ENCODE results near the gene TAL2. TPM values are rescaled to one million over a fixed set of nuclear protein-coding genes. Genes with fewer than 3 reads are reported as not detected.

TAL2 gene
- total and polyA plus RNA-seq, 3 donors from 2014 or later: 0.78 TPM; not detected in 2

GRCh38 chr9:105670775-105671174 is 8.5 kb downstream of the TAL2 start:
- Histone ChIP-seq H3K27me3 (no peaks in the 10 kb centered on the region), H3K4me1 (no peaks in the 10 kb centered on the region), H3K36me3 (ENCODE audit: low read depth, missing control alignments) (no peaks in the 10 kb centered on the region), H3K9me3 (no peaks in the 10 kb centered on the region), H3K27ac (no peak overlapping the region), H3K4me3 (no peak overlapping the region)
- 82 to 84% methylated on average over 3 of the region's 3 CpGs for WGBS, 2 donors
- TF ChIP-seq CTCF (IDR thresholded peaks at IDR 0.05) (no peak), POLR2A (IDR thresholded peaks at IDR 0.05) (no peak)
- DNase-seq: no peak
- intact Hi-C loops (cut with DNase I; ENCODE audit: low total_unique reads): no loop called here

GRCh38 chr9:105672711-105673234 is 10.5 kb downstream of the TAL2 start:
- no peak for DNase-seq
- Histone ChIP-seq H3K4me3 (no peak overlapping the region), H3K9me3 (no peaks in the 10 kb centered on the region), H3K27me3 (no peaks in the 10 kb centered on the region), H3K27ac (no peak overlapping the region), H3K4me1 (no peaks in the 10 kb centered on the region), H3K36me3 (ENCODE audit: low read depth, missing control alignments) (no peaks in the 10 kb centered on the region)
- WGBS, 2 donors: 58 to 69% methylated on average over 3 of the region's 3 CpGs
- no peak for TF ChIP-seq POLR2A (IDR thresholded peaks at IDR 0.05)
- no peak for TF ChIP-seq CTCF (IDR thresholded peaks at IDR 0.05)
- intact Hi-C loops (cut with DNase I; ENCODE audit: low total_unique reads): no loop called here

DNA sequence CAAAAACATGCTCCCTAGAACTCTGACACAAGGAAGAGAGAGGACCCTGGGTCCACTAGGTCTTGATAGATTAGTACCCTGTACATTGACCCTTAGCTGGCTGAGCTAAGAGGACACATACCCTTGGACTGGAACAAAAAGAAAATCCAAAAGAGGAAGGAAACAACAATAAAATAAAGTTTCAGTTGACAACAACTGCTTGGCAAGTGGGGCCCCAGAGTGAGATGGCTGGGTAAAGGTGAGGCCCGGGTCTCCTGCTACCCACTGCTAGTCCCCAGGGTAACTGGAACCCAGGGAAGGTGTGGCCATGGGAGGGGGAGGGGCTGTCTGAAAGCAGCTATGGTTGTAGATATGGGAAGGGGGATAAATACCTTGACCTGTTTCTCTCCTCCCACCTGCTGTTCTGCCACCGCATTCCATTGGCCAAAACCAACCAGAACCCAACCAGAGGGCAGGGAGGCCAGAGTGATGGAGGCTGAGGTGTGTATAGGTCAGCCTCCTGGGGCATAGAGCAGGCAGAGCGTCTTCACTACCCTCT is 11.7 kb downstream of the TAL2 start:
- intact Hi-C loops (cut with DNase I; ENCODE audit: low total_unique reads): no loop called here
- Histone ChIP-seq H3K36me3 (ENCODE audit: low read depth, missing control alignments) (no peaks in the 10 kb centered on the region), H3K4me3 (no peak overlapping the region), H3K27me3 (no peaks in the 10 kb centered on the region), H3K4me1 (no peaks in the 10 kb centered on the region), H3K9me3 (no peaks in the 10 kb centered on the region), H3K27ac (no peak overlapping the region)
- DNase-seq: no peak
- WGBS, 2 donors: 78 to 87% methylated on average over 3 of the region's 3 CpGs
- TF ChIP-seq POLR2A (IDR thresholded peaks at IDR 0.05) (no peak), CTCF (IDR thresholded peaks at IDR 0.05) (no peak)

GRCh38 chr9:105676351-105676923 is 14.2 kb downstream of the TAL2 start:
- no peak for TF ChIP-seq CTCF (IDR thresholded peaks at IDR 0.05)
- TF ChIP-seq POLR2A (IDR thresholded peaks at IDR 0.05): no peak
- no peaks in the 10 kb centered on the region for H3K9me3 ChIP-seq
- 58 to 72% methylated on average over 6 of the region's 6 CpGs for WGBS, 2 donors
- no peak overlapping the region for H3K4me3 ChIP-seq
- intact Hi-C loops (cut with DNase I; ENCODE audit: low total_unique reads): no loop called here
- H3K36me3 ChIP-seq (ENCODE audit: low read depth, missing control alignments): no peaks in the 10 kb centered on the region
- no peak overlapping the region for H3K27ac ChIP-seq
- H3K4me1 ChIP-seq: no peaks in the 10 kb centered on the region
- no peaks in the 10 kb centered on the region for H3K27me3 ChIP-seq
- DNase-seq: no peak

DNA sequence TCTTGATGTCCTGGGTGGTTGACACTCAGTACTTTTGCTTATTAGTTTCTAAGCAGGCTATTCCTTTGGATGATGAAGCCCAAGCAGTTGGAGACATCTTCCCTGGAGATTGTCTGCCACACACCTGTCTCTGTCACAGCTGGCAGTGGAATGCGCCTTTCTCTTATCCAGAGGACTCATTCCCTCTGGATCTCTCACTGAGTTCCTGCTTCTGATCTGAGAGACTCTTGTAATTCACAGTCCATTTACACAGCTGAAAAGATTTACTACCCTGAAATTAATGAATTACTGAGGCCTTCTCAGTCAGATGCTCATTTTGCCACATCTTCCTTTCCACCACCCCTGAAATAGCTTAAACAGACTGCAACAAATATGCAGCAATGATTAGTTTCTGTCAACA is 15.9 kb downstream of the TAL2 start:
- no peak overlapping the region for H3K4me3 ChIP-seq
- H3K27me3 ChIP-seq: no peaks in the 10 kb centered on the region
- no peaks in the 10 kb centered on the region for H3K36me3 ChIP-seq (ENCODE audit: low read depth, missing control alignments)
- no peak overlapping the region for H3K27ac ChIP-seq
- 91 to 100% methylated on average over 1 of the region's 1 CpG for WGBS, 2 donors
- no peaks in the 10 kb centered on the region for H3K4me1 ChIP-seq
- no peaks in the 10 kb centered on the region for H3K9me3 ChIP-seq
- TF ChIP-seq POLR2A (IDR thresholded peaks at IDR 0.05) (no peak), CTCF (IDR thresholded peaks at IDR 0.05) (no peak)
- DNase-seq: no peak
- intact Hi-C loops (cut with DNase I; ENCODE audit: low total_unique reads): no loop called here

All from testis (tissue), 3 donors.